Renal cortex interstitium (tissue), 11 donors: Measurements from ENCODE around the gene FOXF2. TPM values are rescaled to one million over a fixed set of nuclear protein-coding genes. Genes with fewer than 3 reads are reported as not detected.

Experiments used
- DNase-seq, 11 donors: peaks; one replicate each; pipeline ENCODE4 v3.0.0-alpha.2; 2013; ENCODE audit warnings: low read depth in 9 of 11, low spot score in 4 of 11; ENCODE audit errors: extremely low read depth in 1 of 11
- polyA plus RNA-seq, 3 donors: library from polyadenylated mRNA; unstranded; fragments of 120-200 nt; gene quantifications; one replicate each; pipeline ENCODE4 v1.2.1, GENCODE V29; 2013; ENCODE audit not compliant: insufficient read length in 3 of 3

FOXF2 gene
- polyA plus RNA-seq, 3 donors: 0.12 to 0.24 (median 0.14) TPM

GRCh38 chr6:1402369-1402768 is 13.0 kb downstream of the FOXF2 start:
- no peak for DNase-seq

DNA sequence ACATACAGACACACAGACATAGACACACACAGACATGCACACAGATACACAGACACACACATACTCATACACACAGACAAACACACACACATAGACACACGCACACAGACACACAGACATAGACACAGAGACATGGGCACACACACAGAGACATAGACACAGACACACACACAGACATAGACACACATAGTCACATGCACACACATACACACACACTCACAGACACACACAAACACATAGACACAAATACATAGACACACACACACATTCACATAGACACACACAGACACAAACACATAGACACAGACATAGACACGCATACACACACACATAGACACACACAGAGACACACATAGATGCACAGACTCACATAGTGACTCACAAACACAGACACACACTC is 13.5 kb downstream of the FOXF2 start:
- no peak for DNase-seq

DNA sequence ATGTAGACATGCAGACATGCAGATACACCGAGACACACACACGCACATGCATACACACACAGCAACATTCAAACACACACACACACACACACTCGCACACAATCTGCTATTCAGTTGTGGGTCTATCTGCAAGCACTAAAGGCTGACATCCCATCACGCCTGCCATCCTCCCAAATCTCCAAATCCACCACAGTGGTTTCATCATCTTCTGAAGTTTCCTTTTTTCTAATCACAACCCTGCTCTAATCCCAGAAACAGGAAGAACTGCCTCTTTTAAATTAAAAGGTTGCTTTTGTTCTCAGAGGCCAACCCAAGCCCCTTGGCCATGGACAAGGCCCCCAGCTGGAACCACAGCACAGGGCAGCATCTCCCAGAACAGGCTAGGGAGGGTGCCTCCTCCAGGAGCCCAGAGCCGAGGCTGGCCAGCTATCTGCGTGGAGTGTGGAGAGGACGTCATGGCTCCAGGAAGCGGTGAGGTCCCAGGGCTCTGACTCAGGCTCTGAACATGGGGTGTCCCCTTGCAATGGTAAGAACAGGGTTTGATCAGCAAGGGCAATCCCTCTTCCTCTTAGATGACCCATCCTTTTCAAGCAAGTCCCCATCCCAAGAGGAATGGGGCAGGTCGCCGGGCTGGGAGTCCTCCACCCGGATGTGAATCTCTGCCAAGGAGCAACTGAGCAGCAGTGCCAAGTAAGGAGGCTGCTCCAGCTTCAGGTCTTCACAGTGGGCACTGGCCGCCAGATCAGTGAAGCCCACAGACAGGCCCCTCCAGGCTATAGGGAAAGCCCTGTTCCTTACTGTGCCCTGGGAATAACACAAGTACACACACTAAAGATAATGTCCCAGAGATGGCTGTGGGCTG is 14.7 kb downstream of the FOXF2 start:
- DNase-seq: no peak

DNA sequence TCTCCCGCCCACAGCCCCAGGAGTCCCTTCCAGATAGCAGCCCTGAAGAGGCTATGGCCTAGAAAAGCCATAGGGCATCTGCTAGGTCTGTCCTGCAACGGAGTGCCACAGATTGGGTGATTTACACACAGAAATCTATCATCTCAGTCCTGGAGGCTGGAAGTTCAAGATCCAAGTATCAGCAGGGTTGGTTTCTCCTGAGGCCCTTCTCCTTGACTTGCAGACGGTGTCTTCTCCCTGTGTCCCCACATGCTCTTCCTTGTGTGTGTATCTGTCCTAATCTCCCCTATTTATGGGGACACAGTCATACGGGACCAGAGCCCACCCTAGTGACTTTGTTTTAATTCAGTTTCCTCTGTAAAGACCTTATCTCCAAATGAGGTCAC is 15.3 kb downstream of the FOXF2 start:
- DNase-seq: no peak

- no peak for DNase-seq
Observed at GRCh38 chr6:1405221-1405620, 15.8 kb downstream of the FOXF2 start.

DNA sequence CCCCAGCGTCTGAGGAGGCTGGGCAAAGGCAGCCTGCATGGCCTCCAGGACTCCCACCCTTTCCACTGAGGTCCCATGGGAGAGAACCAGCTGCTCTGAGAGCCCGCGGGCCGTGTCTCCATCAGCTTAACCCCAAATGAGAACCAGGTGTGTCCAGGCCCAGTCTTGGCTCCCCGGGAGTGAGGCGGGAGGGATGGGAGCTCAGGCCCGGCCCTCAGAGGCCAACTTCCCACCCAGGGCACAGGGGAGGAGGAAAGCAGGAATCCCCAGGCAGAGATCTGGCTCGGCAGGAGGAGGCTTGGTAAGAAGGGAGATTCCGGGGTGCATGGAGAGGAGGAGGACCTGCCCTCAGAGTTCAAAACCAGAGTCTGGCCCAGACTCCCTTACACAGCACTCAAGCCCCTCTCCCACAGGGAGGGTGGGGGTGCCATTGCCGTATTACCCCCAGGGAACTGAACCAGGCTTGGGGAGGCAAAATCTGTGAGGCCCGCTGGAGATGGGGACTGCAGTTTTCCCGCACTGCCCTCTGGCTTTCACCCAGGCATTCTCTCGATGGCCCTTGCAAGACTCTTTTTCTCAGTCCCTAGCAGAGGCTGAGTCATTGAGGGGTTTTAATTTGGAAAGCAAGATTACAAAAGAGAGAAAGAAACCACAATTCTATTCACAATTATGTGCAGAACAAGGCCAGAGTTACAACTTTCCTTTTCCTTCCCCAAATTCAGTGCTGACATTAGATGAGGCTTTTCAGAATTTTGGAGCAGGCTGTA is 17.1 kb downstream of the FOXF2 start:
- DNase-seq: no peak

GRCh38 chr6:1407499-1407990 is 18.2 kb downstream of the FOXF2 start:
- no peak for DNase-seq

- no peak for DNase-seq
Observed at GRCh38 chr6:1409774-1410465, 20.5 kb downstream of the FOXF2 start.

DNA sequence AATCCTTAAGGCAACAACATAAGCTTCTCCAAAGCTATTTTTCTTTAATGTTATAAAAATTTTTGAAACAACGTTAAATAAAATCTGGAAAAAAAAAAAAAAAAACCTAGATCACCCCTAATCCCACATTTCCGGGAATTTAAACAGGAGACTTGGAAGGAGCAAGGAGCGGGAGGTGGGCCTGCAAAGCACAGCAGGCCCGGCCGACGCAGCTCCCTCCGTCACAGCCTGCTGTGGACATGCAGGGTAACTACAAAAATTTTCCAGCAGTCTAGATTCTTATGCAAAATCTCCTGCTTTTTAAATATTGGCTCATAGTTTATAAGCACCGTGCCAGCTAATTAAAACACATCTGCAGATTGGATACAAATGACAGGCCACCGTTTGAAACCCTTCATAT is 23.5 kb downstream of the FOXF2 start:
- no peak for DNase-seq

- no peak for DNase-seq
Observed at GRCh38 chr6:1415416-1416063, 26.2 kb downstream of the FOXF2 start.

GRCh38 chr6:1416191-1416760 is 26.9 kb downstream of the FOXF2 start:
- no peak for DNase-seq

DNA sequence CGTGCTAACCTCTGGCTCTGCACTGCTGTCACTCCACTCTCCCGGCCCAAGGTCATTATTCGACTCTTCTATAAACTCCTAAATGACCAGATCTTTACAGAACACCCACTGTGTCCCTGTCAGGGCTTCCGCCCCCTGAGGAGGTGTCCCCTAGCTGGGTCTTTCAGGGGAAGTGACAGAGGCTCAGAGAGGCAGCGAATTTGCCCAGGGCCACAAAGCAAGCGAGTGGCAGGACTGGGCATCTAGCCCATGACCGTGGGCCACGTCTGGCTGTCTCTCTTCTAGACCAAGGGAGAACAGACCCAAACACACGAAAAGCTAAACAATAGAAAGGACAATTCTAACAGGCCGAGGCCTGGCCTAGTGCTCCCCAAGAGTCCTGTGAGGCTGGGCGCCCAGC is 27.4 kb downstream of the FOXF2 start:
- DNase-seq: no peak

DNA sequence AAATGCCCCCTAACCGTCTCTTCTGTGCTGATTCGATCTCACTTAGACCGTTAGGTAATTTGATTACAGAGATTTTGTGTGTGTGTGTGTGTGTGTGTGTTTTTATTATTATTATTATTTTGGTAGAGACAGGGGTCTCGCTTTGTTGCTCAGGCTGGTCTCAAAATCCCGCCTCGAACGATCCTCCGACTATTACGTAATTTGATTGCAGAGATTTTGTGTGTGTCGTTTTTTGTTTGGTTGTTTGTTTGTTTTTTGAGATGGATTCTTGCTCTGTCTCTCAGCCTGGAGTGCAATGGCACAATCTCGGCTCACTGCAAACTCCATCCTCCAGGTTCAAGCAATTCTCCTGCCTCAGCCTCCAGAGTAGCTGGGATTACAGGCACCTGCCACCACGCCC is 28.3 kb downstream of the FOXF2 start:
- no peak for DNase-seq

GRCh38 chr6:1418471-1419191 is 29.3 kb downstream of the FOXF2 start:
- no peak for DNase-seq

DNA sequence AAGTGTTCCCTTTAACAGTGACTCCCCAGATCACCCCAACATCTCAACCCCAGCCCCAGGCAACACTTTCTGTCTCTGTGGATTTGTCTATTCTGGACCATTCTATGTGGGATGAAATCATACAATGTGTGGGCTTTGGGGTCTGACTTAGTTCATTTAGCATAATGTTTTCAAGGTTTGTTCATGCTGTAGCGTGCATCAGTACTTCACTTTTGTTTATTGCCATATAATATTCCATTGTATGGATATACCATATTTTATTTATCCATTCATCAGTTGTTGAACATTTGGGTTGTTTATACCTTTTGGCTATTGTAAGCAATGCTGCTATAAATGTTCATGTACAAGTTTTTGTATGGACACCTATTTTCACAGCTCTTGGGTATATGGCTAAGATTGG is 31.0 kb downstream of the FOXF2 start:
- no peak for DNase-seq

DNA sequence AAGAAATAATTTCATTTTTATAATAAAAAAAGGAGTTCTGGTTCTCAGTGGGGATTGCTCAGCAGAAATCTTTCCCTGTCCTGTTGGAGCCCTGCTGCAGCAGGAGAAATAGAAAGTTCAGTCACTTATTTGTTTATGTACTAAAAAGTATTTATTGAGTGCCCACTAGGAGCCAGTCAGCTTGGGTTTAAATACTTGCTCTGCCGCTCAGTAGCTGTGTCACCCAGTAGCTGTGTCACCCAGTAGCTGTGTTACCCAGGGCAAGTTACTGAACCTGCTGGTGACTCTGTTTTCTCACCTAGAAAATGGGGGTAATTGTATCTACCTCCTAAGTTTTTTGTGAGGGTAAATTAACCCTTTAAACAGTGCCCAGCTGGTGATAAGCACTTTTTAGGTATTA is 32.9 kb downstream of the FOXF2 start:
- no peak for DNase-seq

- no peak for DNase-seq
Observed at GRCh38 chr6:1423578-1423977, 34.2 kb downstream of the FOXF2 start.

GRCh38 chr6:1424306-1424927 is 35.0 kb downstream of the FOXF2 start:
- no peak for DNase-seq
